NCI-H1930 (cell line): ENCODE data around the gene COX4I2.
A peak's percentile ranks its signal among the peaks of the same experiment; 100 is the strongest.
"Not testable (repeated sequence)": the region's sequence is repeated elsewhere in the genome, so short reads cannot be mapped to it uniquely, and the experiment has no call there.

Experiments used
- DNase-seq, 2 experiments: peaks; one replicate each; lab custom pipeline; 2025; lab: John Stamatoyannopoulos, UW

Gene COX4I2

GRCh38 chr20:31654534-31654933 is 16.8 kb downstream of the COX4I2 start:
- no peak for DNase-seq

GRCh38 chr20:31661625-31662371 is 24.1 kb downstream of the COX4I2 start:
- peak; percentile 72 to 80 for DNase-seq

DNA sequence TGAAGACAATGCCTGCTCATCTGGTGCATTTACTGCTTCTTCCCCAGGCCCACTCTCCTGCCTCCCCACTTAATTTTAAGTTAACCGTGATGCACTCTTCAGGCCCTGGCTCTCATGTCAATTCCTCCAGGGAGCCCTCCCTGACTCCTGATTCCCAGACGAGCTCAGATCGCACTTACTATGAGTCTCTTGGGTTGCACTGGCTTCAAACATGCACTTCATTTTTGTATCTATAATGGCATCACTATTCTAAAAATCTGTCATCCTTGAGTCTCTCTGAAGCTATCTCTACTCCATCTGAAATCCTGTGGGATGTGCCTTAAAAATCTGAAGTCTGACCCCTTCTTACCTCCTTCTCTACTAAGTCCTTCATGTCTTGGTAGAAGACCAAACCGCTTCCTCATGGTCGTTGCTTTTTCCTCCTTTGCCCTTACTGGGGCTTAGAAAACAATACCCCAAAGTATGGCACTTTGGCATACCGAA is 24.7 kb downstream of the COX4I2 start:
- no peak for DNase-seq

DNA sequence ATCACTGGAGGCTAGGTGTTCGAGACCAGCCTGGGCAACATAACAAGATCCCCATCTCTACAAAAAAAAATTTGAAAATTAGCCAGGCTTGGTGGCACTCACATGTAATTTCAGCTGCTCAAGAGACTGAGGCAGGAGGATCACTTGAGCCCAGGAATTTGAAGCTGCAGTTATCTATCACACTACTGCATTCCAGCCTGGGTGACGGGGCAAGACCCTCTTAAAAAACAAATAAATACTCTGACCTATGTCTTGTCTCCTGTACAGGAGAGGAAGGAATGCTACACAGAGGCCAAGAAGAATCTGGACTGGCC is 25.8 kb downstream of the COX4I2 start:
- DNase-seq, result no peak

DNA sequence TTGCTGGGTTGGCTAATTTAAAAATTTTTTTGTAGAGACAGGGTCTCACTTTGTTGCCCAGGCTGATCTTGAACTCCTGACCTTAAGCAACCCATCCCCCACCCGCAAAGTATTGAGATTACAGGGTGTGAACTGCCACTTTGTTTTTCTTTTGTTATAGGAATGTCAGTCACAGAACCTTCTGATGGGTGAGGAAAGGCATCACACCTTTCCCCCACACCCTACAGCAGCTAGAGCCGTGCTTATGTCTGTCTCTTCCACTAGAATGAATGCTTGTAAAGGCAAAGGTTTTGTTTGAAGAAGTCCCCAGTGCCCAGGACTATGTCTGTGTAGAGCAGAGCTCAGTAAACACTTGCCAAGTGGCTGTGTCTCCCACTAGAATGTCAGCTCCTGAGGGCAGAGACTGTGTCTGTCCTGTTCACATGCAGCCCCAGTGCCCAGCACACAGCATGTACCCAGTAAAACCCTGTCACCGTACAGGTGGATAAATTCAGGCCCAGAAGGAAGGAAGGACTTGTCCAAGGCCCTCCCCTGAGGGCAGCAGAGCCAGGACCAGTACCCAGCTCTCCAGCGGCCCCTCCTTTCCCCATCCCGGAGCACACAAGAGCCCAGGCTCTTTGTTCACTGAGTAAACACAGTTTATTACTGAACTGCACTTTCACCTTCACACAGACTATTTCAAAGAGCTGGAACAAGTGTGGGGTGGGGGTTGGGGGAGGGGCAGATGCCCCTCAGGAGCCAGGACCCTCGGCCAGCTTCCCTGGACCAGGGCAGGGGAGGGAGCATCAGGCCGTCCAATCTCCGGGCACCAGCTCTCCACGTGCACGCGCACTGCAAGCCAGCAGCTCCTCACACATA is 26.4 kb downstream of the COX4I2 start:
- DNase-seq, result no peak

GRCh38 chr20:31664696-31665354 is 27.1 kb downstream of the COX4I2 start:
- DNase-seq, result no peak

DNA sequence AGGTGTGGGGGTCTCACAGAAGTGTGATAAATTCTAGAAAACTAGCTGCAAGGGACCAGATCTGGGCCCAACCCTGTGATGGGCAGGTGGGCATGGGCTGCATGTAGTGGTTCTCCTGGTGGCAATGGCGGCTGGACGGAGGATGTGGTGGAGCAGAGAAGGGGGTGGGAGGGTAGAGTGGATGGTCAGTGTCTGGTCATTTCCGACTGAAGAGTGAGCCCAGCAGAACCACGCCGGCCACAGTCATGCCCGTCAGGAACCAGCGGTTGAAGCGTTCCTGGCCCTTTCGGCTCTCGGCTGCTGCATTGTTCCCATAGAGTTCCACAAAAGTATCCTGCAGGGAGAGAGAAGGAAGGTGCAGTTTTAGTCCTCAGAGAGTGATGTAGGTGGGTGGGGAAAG is 28.0 kb downstream of the COX4I2 start:
- no peak for DNase-seq

DNA sequence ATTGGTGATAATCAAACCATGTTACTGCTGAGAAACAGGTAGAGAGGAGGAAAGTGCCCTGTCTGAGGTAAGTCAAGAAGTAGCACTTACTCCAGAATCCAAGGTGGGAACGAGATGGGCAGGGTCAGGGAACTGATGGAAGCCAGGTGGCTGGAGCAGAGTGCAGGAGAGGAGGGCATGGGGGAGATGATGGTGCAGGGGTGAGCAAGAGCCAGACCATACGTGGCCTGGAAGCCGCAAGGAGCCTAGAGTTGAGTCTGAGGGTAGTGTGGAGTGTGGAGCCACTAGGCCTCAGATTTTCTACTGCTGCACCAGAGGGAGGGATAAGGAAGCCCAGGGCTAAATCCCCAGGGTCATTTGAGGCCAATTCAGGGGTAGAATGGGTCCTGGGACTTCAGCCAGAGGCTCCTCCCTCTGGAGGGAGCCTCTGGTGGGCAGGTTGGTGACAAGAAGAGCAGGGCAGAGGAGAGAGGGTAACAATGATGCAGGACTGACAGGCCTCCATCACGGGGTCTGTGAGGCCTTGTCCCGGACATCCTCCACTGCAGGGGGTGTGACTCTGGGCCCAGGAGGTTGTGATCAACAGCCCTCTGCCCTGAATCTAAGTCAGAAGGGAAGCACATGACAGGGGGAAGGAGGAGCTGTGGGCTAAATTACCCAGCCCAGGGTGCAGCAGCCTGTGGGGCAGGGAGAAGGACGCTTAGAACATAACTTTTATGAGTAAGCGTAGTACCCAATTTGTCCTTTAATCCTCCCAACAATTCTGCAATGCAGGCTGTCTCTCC is 28.7 kb downstream of the COX4I2 start:
- no peak for DNase-seq

DNA sequence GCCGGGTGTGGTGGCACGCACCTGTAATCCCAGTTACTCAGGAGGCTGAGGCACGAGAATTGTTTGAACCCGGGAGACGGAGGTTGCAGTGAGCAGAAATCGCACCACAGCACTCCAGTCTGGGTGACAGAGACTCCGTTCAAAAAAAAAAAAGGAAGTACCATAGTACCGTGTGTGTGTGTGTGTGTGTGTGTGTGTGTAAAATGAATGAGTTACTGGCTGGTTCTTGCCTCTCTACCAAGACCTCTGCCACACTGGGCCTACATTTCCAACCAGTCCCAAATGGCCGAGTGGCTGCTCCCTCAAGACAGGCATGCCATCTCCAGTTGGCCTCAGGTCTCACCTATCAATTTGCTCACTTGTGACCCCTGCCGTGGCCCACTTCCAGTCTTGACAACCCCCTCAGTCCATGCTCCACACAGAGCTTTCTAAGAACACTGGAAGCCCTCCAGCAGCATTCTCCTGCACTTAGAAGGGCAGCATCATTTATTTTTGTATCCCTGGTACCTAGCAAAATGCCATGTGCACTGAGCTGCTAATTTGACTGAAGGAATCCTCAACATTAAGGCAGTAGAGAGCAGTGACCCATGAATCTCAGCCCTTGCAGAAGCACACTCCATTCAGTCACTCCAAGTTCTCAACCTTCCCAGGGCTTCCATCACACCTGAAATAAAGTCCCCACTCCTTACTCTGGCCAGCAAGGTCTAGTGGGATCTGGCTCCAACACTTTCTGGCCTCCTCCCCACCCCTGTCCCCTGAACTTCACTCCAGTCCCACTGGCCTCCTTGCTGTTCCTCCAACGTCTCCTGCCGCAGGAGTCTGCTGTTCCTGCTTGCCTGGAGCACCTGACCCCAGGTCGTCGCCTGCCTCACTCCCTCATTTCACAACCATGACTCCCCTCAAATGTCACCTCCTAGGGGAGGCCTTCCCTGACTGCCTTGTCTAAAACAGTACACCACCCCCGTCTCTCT is 29.9 kb downstream of the COX4I2 start:
- DNase-seq, result no peak

GRCh38 chr20:31668944-31669343 is 31.2 kb downstream of the COX4I2 start:
- DNase-seq, result not testable (repeated sequence)

- no peak for DNase-seq
Measured at GRCh38 chr20:31669876-31670275, 32.2 kb downstream of the COX4I2 start.

- no peak for DNase-seq
Measured at GRCh38 chr20:31670371-31671228, 32.9 kb downstream of the COX4I2 start.

- no peak for DNase-seq
Measured at GRCh38 chr20:31671324-31671723, 33.6 kb downstream of the COX4I2 start.

- DNase-seq, result no peak
Measured at GRCh38 chr20:31673435-31673834, 35.7 kb downstream of the COX4I2 start.

DNA sequence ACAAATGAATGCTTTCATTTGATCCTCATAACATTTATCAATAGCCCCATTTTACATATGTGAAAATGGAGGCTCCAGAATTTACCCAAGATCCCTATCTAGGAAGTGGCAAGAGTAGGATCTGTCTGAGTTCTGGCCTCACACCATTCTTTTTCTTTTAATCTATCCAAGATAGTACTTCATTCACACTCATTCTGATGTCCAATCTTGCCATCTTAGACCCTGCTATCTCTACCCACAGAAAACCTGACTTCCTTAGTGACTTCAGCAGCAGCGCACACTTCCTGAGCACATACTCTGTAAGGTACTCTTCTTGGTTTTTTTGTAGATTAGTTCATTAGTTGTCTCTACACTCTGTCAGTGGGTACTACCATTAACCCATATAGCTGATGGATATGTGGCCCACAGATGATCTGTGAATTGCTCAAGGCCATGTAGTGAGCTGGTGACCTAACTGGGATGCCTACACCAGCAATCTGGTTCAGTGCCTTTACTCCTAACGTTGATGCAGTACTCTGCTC is 36.3 kb downstream of the COX4I2 start:
- DNase-seq, result no peak

GRCh38 chr20:31674895-31675827 is 37.4 kb downstream of the COX4I2 start:
- DNase-seq, result no peak

DNA sequence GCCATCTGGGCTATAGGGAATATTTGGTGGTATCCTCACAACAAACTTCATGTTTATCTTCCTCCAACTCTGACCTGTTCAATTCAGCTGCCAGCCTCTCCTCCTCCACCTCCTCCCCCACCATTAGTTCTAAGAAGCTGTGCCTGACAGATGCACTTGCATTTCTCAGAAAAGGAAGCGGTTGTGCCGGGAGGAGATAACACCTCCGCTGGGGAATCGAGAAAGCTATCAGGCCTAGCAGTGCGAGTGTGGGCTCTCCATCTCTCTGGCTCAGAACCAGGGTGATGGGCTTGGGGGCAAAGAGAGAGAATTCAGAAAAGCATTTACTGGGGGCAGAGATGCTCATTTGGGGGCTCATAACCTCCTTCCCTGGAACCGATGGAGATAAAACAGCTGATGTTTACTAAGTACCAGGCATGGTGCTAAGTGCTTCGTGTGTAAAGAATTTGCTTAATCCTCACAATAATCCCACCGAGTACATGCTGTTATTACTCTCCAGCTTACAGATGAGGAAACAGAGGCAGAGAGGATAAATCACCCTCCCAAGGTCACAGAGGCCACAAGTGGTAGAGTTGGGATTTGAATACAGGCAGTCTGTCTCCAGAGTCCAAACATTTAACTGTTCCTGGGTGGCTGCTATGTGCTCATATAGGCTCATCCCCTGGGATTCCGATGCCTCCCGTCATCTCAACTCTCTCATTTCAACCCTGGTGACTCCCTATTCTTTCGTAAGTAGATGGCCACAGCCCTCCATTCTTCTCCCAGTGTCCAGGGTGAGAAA is 38.3 kb downstream of the COX4I2 start:
- DNase-seq, result no peak

- no peak for DNase-seq
Measured at GRCh38 chr20:31676609-31676989, 38.9 kb downstream of the COX4I2 start.
